ENCODE results near the gene TMEM207. TPM values are rescaled to one million over a fixed set of nuclear protein-coding genes. Genes with fewer than 3 reads are reported as not detected.

Gene TMEM207
- total and polyA plus RNA-seq, 8 donors = 0.14 to 0.37 (median 0.23) TPM; not detected in 2

DNA sequence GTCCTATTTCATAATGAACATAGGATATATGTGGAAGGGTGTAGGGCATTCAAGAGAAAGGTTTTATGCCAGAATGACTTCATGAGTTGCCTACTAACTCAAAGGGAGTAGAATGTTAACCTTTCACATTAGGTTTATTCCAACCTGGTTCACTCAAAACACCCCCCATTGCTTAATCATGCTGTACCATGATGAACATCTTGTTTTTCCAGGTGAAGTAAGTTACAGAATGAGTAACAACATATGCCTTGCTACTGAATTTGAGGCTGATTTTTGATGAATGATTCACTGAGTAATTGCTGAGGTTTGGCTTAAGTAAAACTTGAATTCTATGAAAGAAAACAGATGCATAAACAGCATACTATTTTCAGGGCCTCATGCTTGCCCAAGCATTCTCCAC lies 67.6 kb downstream of the TMEM207 start:
- H3K4me1 ChIP-seq = peaks cover 0 to 4% of the 10 kb centered on the region in 2 donors
- no peak overlapping the region for H3K27ac ChIP-seq
- no peaks in the 10 kb centered on the region for H3K36me3 ChIP-seq
- H3K9me3 ChIP-seq = no peaks in the 10 kb centered on the region
- H3K4me3 ChIP-seq = no peak overlapping the region
- no peaks in the 10 kb centered on the region for H3K27me3 ChIP-seq
- TF ChIP-seq, protein P1, sequence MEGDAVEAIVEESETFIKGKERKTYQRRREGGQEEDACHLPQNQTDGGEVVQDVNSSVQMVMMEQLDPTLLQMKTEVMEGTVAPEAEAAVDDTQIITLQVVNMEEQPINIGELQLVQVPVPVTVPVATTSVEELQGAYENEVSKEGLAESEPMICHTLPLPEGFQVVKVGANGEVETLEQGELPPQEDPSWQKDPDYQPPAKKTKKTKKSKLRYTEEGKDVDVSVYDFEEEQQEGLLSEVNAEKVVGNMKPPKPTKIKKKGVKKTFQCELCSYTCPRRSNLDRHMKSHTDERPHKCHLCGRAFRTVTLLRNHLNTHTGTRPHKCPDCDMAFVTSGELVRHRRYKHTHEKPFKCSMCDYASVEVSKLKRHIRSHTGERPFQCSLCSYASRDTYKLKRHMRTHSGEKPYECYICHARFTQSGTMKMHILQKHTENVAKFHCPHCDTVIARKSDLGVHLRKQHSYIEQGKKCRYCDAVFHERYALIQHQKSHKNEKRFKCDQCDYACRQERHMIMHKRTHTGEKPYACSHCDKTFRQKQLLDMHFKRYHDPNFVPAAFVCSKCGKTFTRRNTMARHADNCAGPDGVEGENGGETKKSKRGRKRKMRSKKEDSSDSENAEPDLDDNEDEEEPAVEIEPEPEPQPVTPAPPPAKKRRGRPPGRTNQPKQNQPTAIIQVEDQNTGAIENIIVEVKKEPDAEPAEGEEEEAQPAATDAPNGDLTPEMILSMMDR (IDR thresholded peaks at IDR 0.05) = no peak
- intact Hi-C loops (cut with DNase I) = no loop called here
- ATAC-seq = no peak
- no peak for DNase-seq

DNA sequence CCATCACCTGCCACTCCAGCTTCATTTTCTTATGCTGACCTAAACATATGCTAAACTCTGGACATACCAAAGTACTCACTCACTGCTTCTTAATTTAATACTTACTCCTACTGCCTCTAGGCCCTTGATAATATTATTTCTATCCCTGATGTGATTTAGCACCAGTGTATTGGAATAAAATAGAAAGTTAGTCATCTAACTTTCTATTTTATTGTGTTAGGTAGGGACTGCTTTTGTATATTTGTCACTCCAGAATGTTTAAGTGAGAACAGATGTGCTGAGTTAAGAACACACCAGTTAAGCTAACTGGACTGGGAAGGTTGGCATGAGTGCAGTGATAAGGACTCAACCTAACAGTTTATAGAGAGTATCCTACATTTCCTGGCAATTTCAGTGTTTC lies 68.3 kb downstream of the TMEM207 start:
- no peak for DNase-seq
- no peak for ATAC-seq
- no peak overlapping the region for H3K4me3 ChIP-seq
- intact Hi-C loops (cut with DNase I) = no loop called here
- TF ChIP-seq, protein P1 (IDR thresholded peaks at IDR 0.05) = no peak
- H3K36me3 ChIP-seq = no peaks in the 10 kb centered on the region
- no peaks in the 10 kb centered on the region for H3K9me3 ChIP-seq
- no peaks in the 10 kb centered on the region for H3K4me1 ChIP-seq
- no peak overlapping the region for H3K27ac ChIP-seq
- H3K27me3 ChIP-seq = no peaks in the 10 kb centered on the region

DNA sequence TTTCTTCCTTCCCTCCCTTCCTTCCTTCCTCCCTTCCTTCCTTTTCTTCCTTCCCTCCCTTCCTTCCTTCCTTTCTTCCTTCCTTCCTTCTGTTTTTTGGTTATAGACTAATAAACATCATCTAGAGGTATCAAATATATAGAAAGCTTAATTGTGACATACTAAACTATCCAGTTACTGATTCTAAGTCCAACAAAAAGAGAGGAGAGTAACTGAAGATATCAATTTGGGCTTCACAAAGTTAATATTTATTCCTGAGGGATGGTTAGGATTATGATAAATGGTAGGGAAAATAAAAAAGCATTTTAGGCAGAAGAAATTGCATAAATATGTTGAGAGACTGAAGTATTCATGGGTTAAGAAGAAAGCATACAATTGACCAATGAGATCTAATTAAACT lies 69.5 kb downstream of the TMEM207 start:
- Histone ChIP-seq H3K27ac (no peak overlapping the region), H3K36me3 (no peaks in the 10 kb centered on the region), H3K4me1 (no peaks in the 10 kb centered on the region), H3K9me3 (no peaks in the 10 kb centered on the region), H3K27me3 (no peaks in the 10 kb centered on the region), H3K4me3 (no peak overlapping the region)
- intact Hi-C loops (cut with DNase I) = no loop called here
- DNase-seq (no peak), ATAC-seq (no peak)
- TF ChIP-seq, protein P1 (IDR thresholded peaks at IDR 0.05) = no peak

Other genes starting within 250 kb of the TMEM207 start
- gene CLDN1, start 127.5 kb downstream of the TMEM207 start, total RNA-seq = 10 to 100 TPM; 37.4 to 78.8 TPM
- gene CLDN1, start 127.5 kb downstream of the TMEM207 start, polyA plus RNA-seq (ENCODE audit: insufficient read length in 6 of 6) = 1 to 10 TPM; 1.3 to 4.2 (median 2.2) TPM
- gene CLDN16, start 61.7 kb downstream of the TMEM207 start, total RNA-seq = 1 to 10 TPM in 1 of 2 donors, under 1 TPM in 1; 0.18 to 1.1 TPM
- under 1 TPM in 5 of 6 donors, not detected in 1; 0.04 to 0.43 (median 0.29) TPM for gene CLDN16, start 61.7 kb downstream of the TMEM207 start, polyA plus RNA-seq (ENCODE audit: insufficient read length in 6 of 6)
- gene IL1RAP, start 64.2 kb upstream of the TMEM207 start, total RNA-seq = 10 to 100 TPM; 21.3 to 32.5 TPM
- 10 to 100 TPM; 20.1 to 23.6 (median 20.5) TPM for gene IL1RAP, start 64.2 kb upstream of the TMEM207 start, polyA plus RNA-seq (ENCODE audit: insufficient read length in 6 of 6)

All from left lung (tissue), 10 donors.